Uterus (tissue), 2 donors: ENCODE data around the gene PDGFC.

Experiments used
- CTCF ChIP-seq, 4 experiments: fragments of 200-600 bp in 2 of 4; fragments of 450-650 bp in 2 of 4; sonication (generic) in 2 of 4; IDR thresholded peaks; one replicate each; pipeline ENCODE4 v1.5.1; 2016 to 2019; ENCODE audit warnings: antibody characterized with exemption in 4 of 4, mild to moderate bottlenecking in 2 of 4, moderate library complexity in 1 of 4
- POLR2A ChIP-seq, 2 donors: fragments of 450-650 bp; IDR thresholded peaks; one replicate each; pipeline ENCODE4 v1.6.1; 2016; ENCODE audit warnings: antibody characterized with exemption in 2 of 2, mild to moderate bottlenecking in 1 of 2, moderate library complexity in 1 of 2

- no peak for TF ChIP-seq CTCF (IDR thresholded peaks at IDR 0.05)
- no peak for TF ChIP-seq POLR2A (IDR thresholded peaks at IDR 0.05)
Observed at GRCh38 chr4:156782491-156782890, 189.1 kb downstream of the PDGFC start.
